WI38 (cell line): ENCODE results near the gene XPR1.

ENCODE experiments used
- H3K4me3 ChIP-seq: 2 replicates; pipeline ENCODE4 v1.5.1; 2011; ENCODE audit warnings: low read depth, mild to moderate bottlenecking, control low read depth, low read length
- CTCF ChIP-seq: IDR thresholded peaks from 2 replicates; pipeline ENCODE4 v1.5.1; 2012; ENCODE audit warnings: low read depth, mild to moderate bottlenecking, control low read depth, low read length

Gene XPR1

GRCh38 chr1:180898441-180899219 lies 266.8 kb downstream of the XPR1 start:
- no peak for TF ChIP-seq CTCF
- no peak overlapping the region for H3K4me3 ChIP-seq

- no peak overlapping the region for H3K4me3 ChIP-seq
These were observed 267.4 kb downstream of the XPR1 start for GRCh38 chr1:180899262-180899661.

GRCh38 chr1:180901076-180901990 lies 269.5 kb downstream of the XPR1 start:
- H3K4me3 ChIP-seq, result no peak overlapping the region

More at GRCh38 chr1:180899262-180899661, 267.4 kb downstream of the XPR1 start:
- TF ChIP-seq CTCF, result no peak

GRCh38 chr1:180902541-180902940 lies 270.7 kb downstream of the XPR1 start:
- no peak for TF ChIP-seq CTCF
- no peak overlapping the region for H3K4me3 ChIP-seq

More at GRCh38 chr1:180901076-180901990, 269.5 kb downstream of the XPR1 start:
- no peak for TF ChIP-seq CTCF

GRCh38 chr1:180905927-180906326 lies 274.1 kb downstream of the XPR1 start:
- no peak for TF ChIP-seq CTCF
- no peak overlapping the region for H3K4me3 ChIP-seq

GRCh38 chr1:180906511-180906910 lies 274.7 kb downstream of the XPR1 start:
- no peak overlapping the region for H3K4me3 ChIP-seq
- TF ChIP-seq CTCF, result no peak
